A549 (cell line): ENCODE measurements around the gene GPR35. TPM values are rescaled to one million over a fixed set of nuclear protein-coding genes. Genes with fewer than 3 reads are reported as not detected.

Experiments
- ATAC-seq, 2 experiments: fragments of 200-7000 bp in 1 of 2; fragments of >200 bp in 1 of 2; cut with Nextera tagmentation in 1 of 2; cut with Tn5 transposase in 1 of 2; 3 replicates each; pipeline versions ENCODE4 v1.8.0 to v1.9.1; 2018 to 2020; ENCODE audit warnings: mild to moderate bottlenecking in 1 of 2, moderate library complexity in 1 of 2
- CTCF ChIA-PET: fragments of 300-600 bp; sonication (Branson Sonifier 250); formaldehyde crosslinking; extraction: SDS; loops from one replicate; lab custom pipeline; 2021; ENCODE audit warnings: antibody characterized with exemption, inconsistent platforms; lab: Yijun Ruan, JAX
- POLR2A ChIA-PET: fragments of 350-600 bp; formaldehyde crosslinking; extraction: SDS; loops from one replicate; lab custom pipeline; 2021; ENCODE audit warnings: antibody characterized with exemption, inconsistent platforms; lab: Yijun Ruan, JAX
- DNase-seq, 2 experiments: peaks; one replicate each; pipeline versions ENCODE4 v3.0.0 to v3.0.0-alpha.2; 2011 to 2016; ENCODE audit warnings: low read depth in 1 of 2, low spot score in 1 of 2
- FAIRE-seq: peaks from 2 replicates; lab custom pipeline; 2011; peaks lifted over from hg19 to GRCh38; lab: Jason Lieb, UNC
- H3K27ac ChIP-seq, 2 experiments: fragments of >200 bp; sonication (Bioruptor Twin); formaldehyde crosslinking; 3 replicates each; pipeline ENCODE4 v1.5.1; 2016 to 2017
- H3K4me1 ChIP-seq: fragments of >200 bp; sonication (Bioruptor Twin); formaldehyde crosslinking; 3 replicates; pipeline ENCODE4 v1.6.1; 2016
- H3K4me2 ChIP-seq: fragments of >200 bp; sonication (Bioruptor Twin); formaldehyde crosslinking; 3 replicates; pipeline ENCODE4 v1.6.1; 2016
- H3K4me3 ChIP-seq: fragments of >200 bp; sonication (Bioruptor Twin); formaldehyde crosslinking; 3 replicates; pipeline ENCODE4 v1.5.1; 2016
- H3K9me3 ChIP-seq: fragments of >200 bp; sonication (Bioruptor Twin); formaldehyde crosslinking; 3 replicates; pipeline ENCODE4 v1.6.1; 2016
- BCL3 ChIP-seq: fragments of >200 bp; sonication (Bioruptor Twin); formaldehyde crosslinking; IDR thresholded peaks from 3 replicates; pipeline ENCODE4 v1.6.1; 2016
- CBX2 ChIP-seq: fragments of 200-600 bp; sonication (generic); IDR thresholded peaks from 2 replicates; pipeline ENCODE4 v1.6.1; 2016; ENCODE audit warnings: low read depth, mild to moderate bottlenecking, borderline replicate concordance
- CEBPB ChIP-seq, 2 experiments: fragments of >200 bp in 1 of 2; sonication (Bioruptor Twin) in 1 of 2; formaldehyde crosslinking in 1 of 2; IDR thresholded peaks; 2 replicates each; pipeline ENCODE4 v1.6.1; 2012 to 2016
- CHD2 ChIP-seq: fragments of 150-350 bp; IDR thresholded peaks from 2 replicates; pipeline ENCODE4 v1.6.1; 2014; ENCODE audit warnings: low read length; ENCODE audit not compliant: partially characterized antibody
- CTCF ChIP-seq: fragments of >200 bp; sonication (Bioruptor Twin); formaldehyde crosslinking; IDR thresholded peaks from 3 replicates; pipeline ENCODE4 v1.5.1; 2016
- E2F6 ChIP-seq: IDR thresholded peaks from 2 replicates; pipeline ENCODE4 v1.6.1; 2012; ENCODE audit warnings: low read depth, borderline replicate concordance
- EHF ChIP-seq: fragments of 250-450 bp; sonication (Bioruptor Pico); IDR thresholded peaks from 2 replicates; pipeline ENCODE4 v1.5.0; 2020; ENCODE audit warnings: mild to moderate bottlenecking
- EHMT2 ChIP-seq: fragments of 200-600 bp; sonication (generic); IDR thresholded peaks from 2 replicates; pipeline ENCODE4 v1.6.1; 2016; ENCODE audit warnings: antibody characterized with exemption, low read depth, mild to moderate bottlenecking, moderate library complexity
- EP300 ChIP-seq, 2 experiments: fragments of >200 bp; sonication (Bioruptor Twin); formaldehyde crosslinking; IDR thresholded peaks; 2 replicates in 1 of 2; 3 replicates in 1 of 2; pipeline ENCODE4 v1.6.1; 2016 to 2017
- FOSB ChIP-seq: fragments of 250-450 bp; sonication (Bioruptor Pico); IDR thresholded peaks from 2 replicates; pipeline ENCODE4 v1.5.0; 2020; ENCODE audit warnings: mild to moderate bottlenecking, moderate library complexity
- FOSL2 ChIP-seq, 2 experiments: fragments of 450-650 bp in 1 of 2; fragments of >200 bp in 1 of 2; sonication (Bioruptor Twin) in 1 of 2; formaldehyde crosslinking; IDR thresholded peaks; 2 replicates each; pipeline versions ENCODE4 v1.5.0 to v1.6.1; 2016 to 2020; ENCODE audit warnings: mild to moderate bottlenecking in 1 of 2, moderate library complexity in 1 of 2
- FOXS1 ChIP-seq: fragments of 250-450 bp; sonication (Bioruptor Pico); IDR thresholded peaks from 2 replicates; pipeline ENCODE4 v1.5.0; 2020; ENCODE audit warnings: mild to moderate bottlenecking, moderate library complexity
- HDAC2 ChIP-seq: fragments of 200-600 bp; sonication (generic); IDR thresholded peaks from 2 replicates; pipeline ENCODE4 v1.6.1; 2016
- HOXB5 ChIP-seq: fragments of 250-450 bp; sonication (Bioruptor Pico); IDR thresholded peaks from 2 replicates; pipeline ENCODE4 v1.5.0; 2020; ENCODE audit warnings: mild to moderate bottlenecking, moderate library complexity
- JUNB ChIP-seq: fragments of >200 bp; sonication (Bioruptor Twin); formaldehyde crosslinking; IDR thresholded peaks from 2 replicates; pipeline ENCODE4 v1.6.1; 2016
- NFE2L2 ChIP-seq: fragments of 150-350 bp; conservative IDR thresholded peaks from 2 replicates; pipeline ENCODE4 v1.6.1; 2014; ENCODE audit warnings: low read length
- PBX3 ChIP-seq: IDR thresholded peaks from 2 replicates; pipeline ENCODE4 v1.6.1; 2012
- PHF8 ChIP-seq: fragments of 200-600 bp; sonication (generic); IDR thresholded peaks from 2 replicates; pipeline ENCODE4 v1.6.1; 2016; ENCODE audit warnings: low read depth, mild to moderate bottlenecking, antibody characterized with exemption, moderate library complexity, borderline replicate concordance
- POLR2A ChIP-seq: IDR thresholded peaks from 2 replicates; pipeline ENCODE4 v1.6.1; 2012; ENCODE audit warnings: mild to moderate bottlenecking, low read length
- RNF2 ChIP-seq: fragments of 200-600 bp; sonication (generic); IDR thresholded peaks from 2 replicates; pipeline ENCODE4 v1.6.1; 2016; ENCODE audit warnings: low read depth, mild to moderate bottlenecking, antibody characterized with exemption, moderate library complexity, borderline replicate concordance
- TFCP2L1 ChIP-seq: fragments of 250-450 bp; sonication (Bioruptor Pico); IDR thresholded peaks from 2 replicates; pipeline ENCODE4 v1.5.0; 2021; ENCODE audit warnings: mild to moderate bottlenecking
- TP53 ChIP-seq: fragments of 250-450 bp; sonication (Bioruptor Pico); IDR thresholded peaks from 2 replicates; pipeline ENCODE4 v1.5.0; 2021; ENCODE audit warnings: mild to moderate bottlenecking, moderate library complexity
- WGBS: methylation state at CpG from one replicate; pipeline ENCODE4 v1.1.6; 2017; ENCODE audit errors: missing lambda C conversion rate; 5-methylcytosine and 5-hydroxymethylcytosine counted together
- polyA plus RNA-seq, 4 experiments: library from polyadenylated mRNA; depleted of rRNA in 3 of 4; stranded (reverse); fragments of >200 nt; fragmentation: RNase III in 1 of 4; extraction: RNeasy Plus Mini Kit Qiagen cat#74134 plus additional on column Dnase treatment in 1 of 4; gene quantifications; 2 replicates in 3 of 4; 3 replicates in 1 of 4; pipeline ENCODE4 v1.2.3, GENCODE V29; 2011 to 2017

The GPR35 gene
- polyA plus RNA-seq, 2 of the 4 experiments (the other 2 are of a cell fraction): 0.65 to 0.90 TPM

- no peak for FAIRE-seq
- Histone ChIP-seq H3K4me2 (no peak overlapping the region), H3K4me1 (peaks cover 35% of the 10 kb centered on the region), H3K4me3 (no peak overlapping the region), H3K27ac (no peak overlapping the region), H3K9me3 (no peaks in the 10 kb centered on the region)
- no peak for DNase-seq
- ATAC-seq: no peak
- over 99% methylated on average over 5 of the region's 5 CpGs for WGBS
- ChIA-PET POLR2A (no interaction called here), CTCF (interaction anchor here (0.8 to 1.1 kb wide), 2 partner anchors 9 to 23 kb away, joined by 3 read pairs; no protein-coding TSS in a partner anchor)
- TF ChIP-seq RNF2 (no peak), CBX2 (no peak), CHD2 (no peak), EP300 (IDR thresholded peaks at IDR 0.05) (no peak), HDAC2 (no peak), TP53 (CRISPR knock-in tag) (no peak), JUNB (no peak), EHMT2 (no peak), NFE2L2 (no peak), CEBPB (IDR thresholded peaks at IDR 0.05) (no peak), PHF8 (no peak), HOXB5 (CRISPR knock-in tag) (no peak)
Observed at GRCh38 chr2:240581811-240582210, 43.5 kb upstream of the GPR35 start.

- 75% methylated on average over 3 of the region's 3 CpGs for WGBS
- TF ChIP-seq FOSL2 (IDR thresholded peaks at IDR 0.05): no peak
- no peak for TF ChIP-seq FOSL2 (CRISPR knock-in tag; IDR thresholded peaks at IDR 0.05)
- no peak for TF ChIP-seq PBX3
- TF ChIP-seq RNF2: no peak
- no peak for TF ChIP-seq POLR2A
- no peak for TF ChIP-seq TFCP2L1
- TF ChIP-seq FOXS1 (CRISPR knock-in tag): no peak
- no peak for TF ChIP-seq FOSB (CRISPR knock-in tag)
- no peak for TF ChIP-seq E2F6
- TF ChIP-seq BCL3: no peak
- no peak for TF ChIP-seq TP53 (CRISPR knock-in tag)
- TF ChIP-seq CTCF: no peak
- no peak for TF ChIP-seq EHF (CRISPR knock-in tag)
- TF ChIP-seq, all 56 proteins: peak for 0
- no peak overlapping the region for H3K27ac ChIP-seq
- no peak overlapping the region for H3K4me2 ChIP-seq
- ChIA-PET CTCF (interaction anchor here (1.7 kb wide), 1 partner anchor 17 kb away, joined by 7 read pairs; no protein-coding TSS in a partner anchor), POLR2A (no interaction called here)
- H3K9me3 ChIP-seq: no peaks in the 10 kb centered on the region
- H3K4me3 ChIP-seq: no peak overlapping the region
- peaks cover 39% of the 10 kb centered on the region for H3K4me1 ChIP-seq
- DNase-seq (no peak), ATAC-seq (no peak), FAIRE-seq (no peak)
Observed at GRCh38 chr2:240582781-240583180, 42.5 kb upstream of the GPR35 start.
